HG03575 (cell line): ENCODE results near the gene LRP1B.

ENCODE experiments used
- ATAC-seq: cut with Tn5 transposase; IDR thresholded peaks from one replicate; pipeline ENCODE4 v1.9.1; 2021; ENCODE audit not compliant: unreplicated experiment, insufficient number of reproducible peaks, low FRiP score; ENCODE audit errors: extremely low read depth

LRP1B gene

DNA sequence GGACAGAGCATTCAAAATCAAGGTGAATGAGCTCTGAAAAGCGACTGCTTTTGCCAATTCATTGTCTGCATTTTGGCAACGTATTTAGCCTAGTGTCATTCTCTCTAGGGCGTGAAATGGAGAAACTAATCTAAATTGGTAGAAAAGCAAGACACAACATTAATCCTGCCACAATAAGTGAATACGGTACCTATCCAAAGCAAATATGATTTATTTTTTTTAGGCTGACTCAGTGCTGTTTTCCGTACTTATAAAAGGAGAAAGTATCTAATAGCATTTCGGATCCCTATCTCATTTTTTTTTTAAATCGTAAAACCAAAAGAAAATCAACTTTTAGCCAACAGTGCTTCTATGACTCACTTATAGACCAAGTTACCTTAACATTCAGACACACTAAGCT lies 672.5 kb downstream of the LRP1B start:
- no peak for ATAC-seq

DNA sequence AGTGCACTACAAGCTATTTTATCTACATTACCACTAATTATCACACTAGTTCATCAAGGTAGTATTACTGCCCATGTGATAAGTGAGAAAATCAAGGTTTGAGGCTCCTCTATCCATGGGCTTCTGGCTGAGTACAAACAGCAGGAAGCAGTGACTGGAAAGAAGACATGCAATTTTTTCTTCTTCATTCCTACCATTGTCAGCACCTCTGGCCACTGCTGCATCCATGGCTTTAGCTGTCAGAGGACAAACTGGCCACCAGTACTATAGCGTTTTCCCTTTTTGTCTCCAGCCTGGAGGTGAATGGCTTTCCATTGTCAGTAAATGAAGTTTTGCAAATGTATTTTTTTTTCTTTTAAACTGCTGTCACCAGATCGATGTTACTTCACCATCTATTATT lies 674.9 kb downstream of the LRP1B start:
- no peak for ATAC-seq

- ATAC-seq: no peak
Measured at GRCh38 chr2:141455211-141455826, 675.5 kb downstream of the LRP1B start.

- no peak for ATAC-seq
Measured at GRCh38 chr2:141440072-141440635, 690.7 kb downstream of the LRP1B start.

GRCh38 chr2:141439524-141439923 lies 691.3 kb downstream of the LRP1B start:
- no peak for ATAC-seq

DNA sequence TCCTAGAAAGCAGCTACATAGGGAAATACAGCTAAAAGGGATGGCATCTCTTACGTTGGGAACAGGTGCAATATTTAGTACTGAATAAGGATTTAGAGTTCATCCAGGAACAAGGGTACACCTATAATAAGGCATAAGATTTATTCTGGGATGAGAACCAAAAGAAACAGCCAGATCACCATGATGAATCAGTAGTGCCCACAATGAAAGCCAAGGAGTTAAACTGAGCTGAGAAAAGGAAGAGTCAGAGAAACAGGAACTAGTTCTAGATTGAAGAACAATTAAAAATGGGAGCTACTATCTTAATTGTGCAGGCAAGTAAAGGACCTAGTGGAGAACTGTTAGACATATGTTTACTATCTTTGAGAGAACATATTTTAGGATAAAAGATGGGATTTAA lies 692.3 kb downstream of the LRP1B start:
- ATAC-seq: no peak

GRCh38 chr2:141437521-141437920 lies 693.3 kb downstream of the LRP1B start:
- ATAC-seq: no peak

DNA sequence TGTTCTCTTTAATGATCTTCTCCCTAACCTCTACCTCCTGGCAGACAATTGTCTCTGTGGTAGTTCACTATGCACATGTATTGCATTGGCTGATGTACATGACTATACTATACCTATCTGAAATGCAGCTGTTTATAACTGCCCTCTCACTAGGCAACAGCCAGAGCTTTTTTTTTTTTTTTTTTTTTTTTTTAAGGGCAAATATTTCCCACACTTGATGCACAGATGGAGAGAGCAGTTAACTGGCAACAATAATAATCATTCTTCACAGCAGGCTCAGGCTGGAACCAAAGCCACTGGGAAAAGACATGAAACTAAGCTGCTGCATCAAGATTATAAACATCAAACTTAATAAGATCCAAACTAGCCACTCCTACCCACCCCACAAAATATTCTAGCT lies 707.7 kb downstream of the LRP1B start:
- ATAC-seq: no peak

DNA sequence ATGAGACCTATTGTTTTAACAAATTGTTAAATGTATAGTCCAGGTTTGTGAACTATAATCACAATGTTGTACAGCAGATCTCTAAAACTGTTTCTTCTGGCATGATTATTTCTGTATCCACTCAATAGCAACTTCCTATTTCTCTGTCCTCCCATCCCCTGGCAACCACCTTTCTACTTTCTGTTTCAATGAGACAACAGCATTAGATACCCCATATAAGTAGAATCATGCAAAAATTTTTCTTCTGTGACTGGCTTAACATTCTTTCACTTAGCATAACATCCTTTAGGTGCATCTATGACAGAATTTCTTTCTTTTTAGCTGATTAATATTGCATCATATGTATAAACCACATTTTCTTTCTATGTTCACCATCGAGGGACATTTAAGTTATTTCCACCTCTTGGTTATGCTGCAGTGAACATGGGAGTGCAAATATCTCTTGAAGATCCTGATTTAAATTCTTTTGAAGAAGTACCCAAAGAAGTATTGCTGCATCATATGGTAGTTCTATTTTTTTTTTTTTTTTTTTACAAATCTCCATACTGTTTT lies 713.5 kb downstream of the LRP1B start:
- ATAC-seq: no peak

GRCh38 chr2:141411419-141411818 lies 719.4 kb downstream of the LRP1B start:
- no peak for ATAC-seq

- no peak for ATAC-seq
Measured at GRCh38 chr2:141399270-141399669, 731.5 kb downstream of the LRP1B start.

DNA sequence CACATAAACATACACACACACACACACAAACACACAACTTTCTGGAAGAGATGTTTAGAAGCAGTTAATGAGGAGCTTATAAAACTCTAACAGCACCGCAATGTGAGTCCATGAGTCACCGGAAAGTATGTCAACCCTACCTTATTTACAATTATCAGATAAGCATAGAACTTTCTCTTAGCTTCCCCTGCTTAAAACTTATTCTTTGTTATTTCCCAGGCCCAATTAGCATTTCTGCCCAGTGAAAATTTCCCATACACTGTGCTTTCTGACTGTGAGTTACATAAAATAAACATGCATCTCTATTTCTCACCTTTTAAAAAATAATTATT lies 737.6 kb downstream of the LRP1B start:
- ATAC-seq: no peak

DNA sequence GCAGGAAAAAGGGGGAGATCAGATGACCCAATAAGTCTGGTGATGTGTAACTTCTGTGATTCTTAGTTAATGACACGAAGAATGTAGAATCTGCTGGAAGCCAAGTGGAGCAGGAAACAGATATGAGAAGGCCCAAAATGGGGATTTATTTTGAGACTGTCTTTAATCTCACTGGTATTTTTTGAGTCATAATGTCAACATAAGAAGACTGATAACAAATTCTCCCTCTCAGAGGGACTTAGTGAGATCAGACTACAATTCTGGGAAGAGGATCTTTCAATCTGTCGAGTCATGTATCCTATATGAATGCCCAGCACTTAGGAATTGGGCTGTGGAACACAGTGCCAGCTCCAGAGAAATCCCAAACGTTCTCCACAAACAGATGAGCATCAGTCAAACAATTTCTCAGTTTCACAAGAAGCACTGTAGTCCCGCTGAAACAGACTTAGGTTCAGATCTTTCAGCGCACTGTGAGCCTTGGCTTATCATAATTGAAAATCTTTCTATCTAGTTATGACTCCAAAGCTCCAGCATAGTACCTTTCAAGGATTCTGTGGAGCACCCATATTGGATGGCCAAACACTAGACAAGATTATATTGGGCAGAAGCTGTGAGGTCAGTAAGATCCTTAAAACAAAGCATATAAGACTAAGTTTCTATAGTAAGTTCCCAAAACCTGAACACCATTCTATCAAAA lies 738.2 kb downstream of the LRP1B start:
- ATAC-seq: no peak

DNA sequence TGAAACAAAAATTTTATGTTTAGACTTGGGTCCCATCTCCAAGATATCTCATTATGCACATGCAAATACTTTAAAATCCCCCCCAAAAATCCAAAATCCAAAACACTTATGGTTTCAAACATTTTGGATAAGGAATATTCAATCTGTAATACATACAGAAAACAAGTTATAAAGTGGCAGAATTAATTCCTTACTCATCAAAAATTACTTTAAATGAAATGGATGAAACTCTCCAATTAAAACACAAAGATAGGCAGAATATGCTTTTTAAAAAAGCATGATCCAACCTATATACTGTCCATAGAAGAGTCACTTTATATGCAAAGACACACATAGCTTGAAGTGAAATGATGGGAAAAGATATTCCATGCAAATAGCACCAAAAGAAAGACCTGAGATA lies 744.6 kb downstream of the LRP1B start:
- ATAC-seq: no peak

DNA sequence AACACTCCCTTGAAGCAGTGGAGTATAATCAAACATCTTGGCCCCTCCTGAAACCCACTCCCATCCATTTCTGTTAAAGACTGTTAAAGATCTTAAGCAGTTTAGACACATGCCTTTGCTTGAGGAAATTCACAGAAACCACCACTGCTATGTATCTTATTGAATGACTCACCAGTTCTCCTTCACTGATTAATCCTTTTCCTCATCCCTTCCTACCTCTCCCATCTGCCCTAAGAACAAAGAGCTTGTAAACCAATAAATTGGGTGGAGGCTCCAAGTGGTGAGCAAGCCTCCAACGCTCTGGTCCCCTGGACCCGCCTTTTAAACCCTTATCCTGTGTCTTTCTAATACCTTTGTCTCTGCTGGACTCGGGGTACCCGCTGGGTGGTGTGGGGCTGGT lies 746.1 kb downstream of the LRP1B start:
- no peak for ATAC-seq

GRCh38 chr2:141381946-141382345 lies 748.9 kb downstream of the LRP1B start:
- ATAC-seq: no peak

- no peak for ATAC-seq
Measured at GRCh38 chr2:141380008-141380979, 750.5 kb downstream of the LRP1B start.

DNA sequence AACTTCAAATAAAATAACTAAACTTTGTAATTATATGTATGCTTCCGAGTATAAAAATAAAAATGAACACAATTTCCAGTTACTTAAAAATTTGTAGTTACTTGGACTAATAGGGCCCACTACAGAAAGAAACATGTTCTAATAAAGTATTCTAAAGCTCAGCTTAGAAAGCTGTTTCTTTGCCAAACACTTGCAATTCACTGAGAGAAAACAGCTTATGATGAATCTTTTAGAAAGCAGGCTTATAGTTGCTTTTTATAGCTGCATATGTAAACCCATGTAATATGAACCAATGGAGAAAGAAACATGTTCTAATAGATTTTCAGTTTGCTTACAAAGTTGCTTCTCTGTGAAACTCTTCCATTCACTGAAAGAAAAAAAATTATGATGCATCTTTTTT lies 766.0 kb downstream of the LRP1B start:
- ATAC-seq: no peak

DNA sequence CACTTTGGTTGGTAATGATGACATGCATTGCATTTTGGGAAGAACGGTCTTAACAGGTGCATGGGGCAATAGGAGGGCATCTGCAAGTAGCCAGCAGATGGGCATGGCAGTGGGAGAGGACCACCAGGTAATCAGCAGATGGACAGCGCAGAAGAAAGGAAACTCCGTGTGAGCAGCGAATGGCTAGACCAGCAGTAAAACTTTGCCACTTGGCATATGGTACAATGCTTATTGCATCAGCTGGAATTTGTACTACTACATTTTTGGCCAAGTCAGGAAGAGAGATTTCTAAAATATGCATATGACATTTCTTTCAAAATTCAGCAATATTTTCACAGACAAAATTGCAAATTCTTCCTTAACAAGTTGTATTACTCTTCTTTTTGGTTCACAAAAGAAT lies 768.5 kb downstream of the LRP1B start:
- no peak for ATAC-seq
